IMR-90 (cell line): Measurements from ENCODE around the gene SPHK1. TPM values are rescaled to one million over a fixed set of nuclear protein-coding genes. Genes with fewer than 3 reads are reported as not detected.

Source experiments
- ATAC-seq: fragments of 200-7000 bp; cut with Tn5 transposase; 2 replicates; pipeline ENCODE4 v1.9.1; 2020; ENCODE audit warnings: low read depth, mild to moderate bottlenecking, moderate library complexity
- BruUV-seq: library from RNA; stranded (reverse); fragments of 400-500 nt; replicated peaks from 2 replicates; lab custom pipeline; 2021; lab: Mats Ljungman, UMichigan
- CTCF ChIA-PET: fragments of 300-600 bp; formaldehyde crosslinking; extraction: SDS; loops from one replicate; lab custom pipeline; 2021; ENCODE audit warnings: antibody characterized with exemption; lab: Yijun Ruan, JAX
- POLR2A ChIA-PET: fragments of 300-600 bp; sonication (Branson Sonifier 250); formaldehyde crosslinking; loops from one replicate; lab custom pipeline; 2022; ENCODE audit warnings: antibody characterized with exemption; ENCODE audit not compliant: unreplicated experiment; lab: Charles Lee
- DNase-seq: peaks from one replicate; pipeline ENCODE4 v3.0.0; 2013
- H2AFZ ChIP-seq: replicated peaks from 2 replicates; pipeline ENCODE3; 2013; ENCODE audit warnings: low read length, mild to moderate bottlenecking; ENCODE audit not compliant: poor library complexity
- H2AK5ac ChIP-seq: 2 replicates; pipeline ENCODE4 v1.6.1; 2013; ENCODE audit warnings: low read depth, low read length, inconsistent platforms
- H2AK9ac ChIP-seq: replicated peaks from 2 replicates; pipeline ENCODE3; 2013; ENCODE audit warnings: mild to moderate bottlenecking, low read depth, low read length, moderate library complexity; ENCODE audit not compliant: poor library complexity
- H2BK120ac ChIP-seq: 2 replicates; pipeline ENCODE4 v1.6.1; 2013; ENCODE audit warnings: low read depth, low read length, inconsistent platforms
- H2BK15ac ChIP-seq: 3 replicates; pipeline ENCODE4 v1.6.1; 2013; ENCODE audit warnings: low read depth, low read length, inconsistent platforms
- H2BK20ac ChIP-seq: 2 replicates; pipeline ENCODE4 v1.6.1; 2013; ENCODE audit warnings: low read depth, mild to moderate bottlenecking, inconsistent platforms, low read length, moderate library complexity
- H2BK5ac ChIP-seq: 2 replicates; pipeline ENCODE4 v1.6.1; 2013; ENCODE audit warnings: mild to moderate bottlenecking, low read depth, low read length, inconsistent platforms; ENCODE audit not compliant: poor library complexity, severe bottlenecking
- H3K14ac ChIP-seq: replicated peaks from 2 replicates; pipeline ENCODE4 v1.6.1; 2013; ENCODE audit warnings: low read depth, low read length, inconsistent platforms
- H3K18ac ChIP-seq: 2 replicates; pipeline ENCODE4 v1.6.1; 2013; ENCODE audit warnings: low read depth, low read length, control low read depth
- H3K23ac ChIP-seq: 2 replicates; pipeline ENCODE4 v1.6.1; 2013; ENCODE audit warnings: low read depth, low read length, inconsistent platforms
- H3K27ac ChIP-seq: 2 replicates; pipeline ENCODE4 v1.5.1; 2013; ENCODE audit warnings: mild to moderate bottlenecking, control low read depth, low read length; ENCODE audit not compliant: insufficient read depth
- H3K27me3 ChIP-seq: 2 replicates; pipeline ENCODE4 v1.6.1; 2013; ENCODE audit warnings: low read length; ENCODE audit not compliant: control insufficient read depth, insufficient read depth
- H3K36me3 ChIP-seq: 2 replicates; pipeline ENCODE4 v1.6.1; 2013; ENCODE audit warnings: low read length, mixed read lengths; ENCODE audit not compliant: control insufficient read depth, insufficient read depth
- H3K4ac ChIP-seq: 2 replicates; pipeline ENCODE4 v1.6.1; 2013; ENCODE audit warnings: low read depth, low read length, inconsistent platforms
- H3K4me1 ChIP-seq: 2 replicates; pipeline ENCODE4 v1.6.1; 2013; ENCODE audit warnings: low read length, mixed read lengths; ENCODE audit not compliant: control insufficient read depth, insufficient read depth
- H3K4me2 ChIP-seq: 2 replicates; pipeline ENCODE4 v1.6.1; 2013; ENCODE audit warnings: low read depth, mild to moderate bottlenecking, control low read depth, low read length, moderate library complexity
- H3K4me3 ChIP-seq: 2 replicates; pipeline ENCODE4 v1.5.1; 2013; ENCODE audit warnings: low read depth, mild to moderate bottlenecking, control low read depth, low read length, moderate library complexity; ENCODE audit not compliant: insufficient read depth
- H3K56ac ChIP-seq: 2 replicates; pipeline ENCODE4 v1.6.1; 2013; ENCODE audit warnings: low read length, inconsistent platforms; ENCODE audit not compliant: insufficient read depth; ENCODE audit errors: extremely low read depth
- H3K79me1 ChIP-seq, 2 experiments: 2 replicates each; pipeline ENCODE4 v1.6.1; 2013; ENCODE audit warnings: low read length in 2 of 2, inconsistent platforms in 1 of 2, low read depth in 1 of 2
- H3K9ac ChIP-seq: 2 replicates; pipeline ENCODE4 v1.6.1; 2013; ENCODE audit warnings: low read depth, low read length, control low read depth
- H3K9me1 ChIP-seq: 2 replicates; pipeline ENCODE4 v1.6.1; 2013; ENCODE audit warnings: low read length, inconsistent platforms; ENCODE audit not compliant: insufficient read depth
- H3K9me3 ChIP-seq: 2 replicates; pipeline ENCODE4 v1.6.1; 2013; ENCODE audit warnings: low read length; ENCODE audit not compliant: control insufficient read depth, insufficient read depth
- H4K20me1 ChIP-seq: 2 replicates; pipeline ENCODE4 v1.6.1; 2013; ENCODE audit warnings: low read length, inconsistent platforms; ENCODE audit not compliant: insufficient read depth
- H4K5ac ChIP-seq: 2 replicates; pipeline ENCODE4 v1.6.1; 2013; ENCODE audit warnings: mild to moderate bottlenecking, low read depth, low read length, control low read depth
- H4K8ac ChIP-seq, 2 experiments: 2 replicates each; pipeline ENCODE4 v1.6.1; 2013; ENCODE audit warnings: low read depth in 2 of 2, low read length in 2 of 2, control low read depth in 1 of 2, inconsistent platforms in 1 of 2
- H4K91ac ChIP-seq: 2 replicates; pipeline ENCODE4 v1.6.1; 2013; ENCODE audit warnings: low read depth, low read length, inconsistent platforms; ENCODE audit not compliant: insufficient read depth
- BHLHE40 ChIP-seq: fragments of 150-350 bp; IDR thresholded peaks from 2 replicates; pipeline ENCODE4 v1.6.1; 2016; ENCODE audit warnings: mild to moderate bottlenecking, low read depth, low read length
- CEBPB ChIP-seq: IDR thresholded peaks from 2 replicates; pipeline ENCODE4 v1.6.1; 2012; ENCODE audit warnings: low read depth, low read length, improper control_type of control experiment
- CHD1 ChIP-seq: IDR thresholded peaks from 2 replicates; pipeline ENCODE4 v1.6.1; 2012; ENCODE audit warnings: low read depth, low read length, improper control_type of control experiment
- CTCF ChIP-seq: conservative IDR thresholded peaks from 2 replicates; pipeline ENCODE4 v1.5.1; 2012; ENCODE audit warnings: mild to moderate bottlenecking, low read depth, low read length, improper control_type of control experiment
- ELK1 ChIP-seq: fragments of 150-350 bp; IDR thresholded peaks from 2 replicates; pipeline ENCODE4 v1.6.1; 2016; ENCODE audit warnings: low read depth, mild to moderate bottlenecking, low read length, moderate library complexity, borderline replicate concordance
- FOS ChIP-seq: fragments of 150-350 bp; IDR thresholded peaks from 2 replicates; pipeline ENCODE4 v1.6.1; 2016; ENCODE audit warnings: low read depth, low read length
- MAFK ChIP-seq: IDR thresholded peaks from 2 replicates; pipeline ENCODE4 v1.6.1; 2012; ENCODE audit warnings: low read depth, low read length, improper control_type of control experiment
- MAZ ChIP-seq: IDR thresholded peaks from 2 replicates; pipeline ENCODE4 v1.6.1; 2012; ENCODE audit warnings: low read depth, mild to moderate bottlenecking, low read length, improper control_type of control experiment, moderate library complexity, borderline replicate concordance
- MXI1 ChIP-seq: IDR thresholded peaks from 2 replicates; pipeline ENCODE4 v1.6.1; 2012; ENCODE audit warnings: low read depth, mild to moderate bottlenecking, low read length, moderate library complexity, borderline replicate concordance
- NFE2L2 ChIP-seq: fragments of 150-350 bp; IDR thresholded peaks from 2 replicates; pipeline ENCODE4 v1.6.1; 2016; ENCODE audit warnings: low read depth, mild to moderate bottlenecking, low read length
- POLR2A ChIP-seq: IDR thresholded peaks from 2 replicates; pipeline ENCODE4 v1.6.1; 2012; ENCODE audit warnings: mild to moderate bottlenecking, low read depth, low read length
- RAD21 ChIP-seq: IDR thresholded peaks from 2 replicates; pipeline ENCODE4 v1.6.1; 2012; ENCODE audit warnings: low read length, improper control_type of control experiment
- RCOR1 ChIP-seq: IDR thresholded peaks from 2 replicates; pipeline ENCODE4 v1.6.1; 2012; ENCODE audit warnings: mild to moderate bottlenecking, low read length, improper control_type of control experiment; ENCODE audit not compliant: insufficient replicate concordance
- RFX5 ChIP-seq: IDR thresholded peaks from 2 replicates; pipeline ENCODE4 v1.8.0; 2012; ENCODE audit warnings: low read depth, mild to moderate bottlenecking, low read length, moderate library complexity
- SMC3 ChIP-seq: fragments of 150-350 bp; IDR thresholded peaks from 2 replicates; pipeline ENCODE4 v1.6.1; 2016; ENCODE audit warnings: low read depth, mild to moderate bottlenecking, antibody characterized with exemption, low read length, moderate library complexity
- WGBS, 2 experiments: methylation state at CpG; one replicate each; pipeline versions ENCODE4 v1.1.5 to v1.1.7; 2013; ENCODE audit warnings: missing lambda C conversion rate in 2 of 2; ENCODE audit not compliant: insufficient read length in 1 of 2; ENCODE audit errors: extremely low coverage in 2 of 2; 5-methylcytosine and 5-hydroxymethylcytosine counted together
- dilution Hi-C: fragments of 300-500 bp; cut with HindIII; formaldehyde crosslinking; loops from one replicate; pipeline ENCODE4 v1.14.3; 2018; ENCODE audit warnings: low sequenced_read_pairs; ENCODE audit not compliant: unreplicated experiment
- in situ Hi-C: fragments of 300-500 bp; cut with MboI; formaldehyde crosslinking; loops from 3 replicates; pipeline ENCODE4 v1.14.3; 2019; ENCODE audit warnings: low sequenced_read_pairs, inconsistent platforms, mixed read lengths
- intact Hi-C: fragments of 100-400 bp; cut with micrococcal nuclease; formaldehyde crosslinking; loops from 2 replicates; pipeline ENCODE4 v1.10.0; 2022
- polyA plus RNA-seq, 3 experiments: library from polyadenylated mRNA; depleted of rRNA; stranded (reverse); fragments of >200 nt; gene quantifications; 2 replicates each; pipeline ENCODE4 v1.2.3, GENCODE V29; 2012; ENCODE audit warnings: low replicate concordance in 1 of 3
- total RNA-seq: library from RNA; depleted of rRNA; stranded (reverse); fragments of >200 nt; gene quantifications from 2 replicates; pipeline ENCODE4 v1.2.3, GENCODE V29; 2012
- TF ChIP-seq, protein P1 (sequence below): fragments of 150-350 bp; IDR thresholded peaks from 2 replicates; pipeline ENCODE4 v1.6.1; 2017; ENCODE audit warnings: mild to moderate bottlenecking, antibody characterized with exemption, low read length, low read depth

The SPHK1 gene
- total and polyA plus RNA-seq, 2 of the 4 experiments (the other 2 are of a cell fraction), result 44.4 to 82.7 TPM

DNA sequence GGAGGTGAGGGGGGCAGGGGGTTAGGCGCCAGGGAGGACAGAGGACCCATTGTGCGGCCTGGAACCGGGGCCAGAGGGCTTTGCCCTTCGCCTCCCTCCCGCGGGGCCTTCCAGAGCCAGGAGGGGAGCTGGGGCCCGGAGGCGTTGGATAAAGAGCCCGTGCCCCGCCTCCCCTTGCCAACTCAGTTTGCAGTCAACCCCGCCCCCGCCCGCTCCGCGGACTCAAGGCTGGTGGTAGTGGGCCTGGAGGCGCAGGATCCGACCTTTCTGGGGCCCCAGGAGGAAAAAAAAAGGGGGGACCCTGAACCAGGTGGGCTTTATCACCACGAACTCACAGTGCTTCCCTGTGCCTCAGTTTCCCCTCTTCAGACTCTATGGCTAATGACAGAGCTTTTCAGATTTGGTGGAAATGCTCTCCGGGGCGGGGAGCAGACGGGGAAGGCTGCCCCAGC lies 2.0 kb upstream of the SPHK1 start:
- DNase-seq (peak; percentile 67), ATAC-seq (no peak)
- dilution Hi-C loops, result no loop called here
- Histone ChIP-seq H2BK120ac (peak overlapping the region; percentile 92; the same call in 1 of the 2 replicates), H3K4me3 (peak overlapping the region; percentile 80), H2AK5ac (peak overlapping the region; percentile 96), H3K4ac (peak overlapping the region; percentile 95), H3K23ac (peak overlapping the region; percentile 96), H3K4me2 (peak overlapping the region; percentile 98), H2AK9ac (peak overlapping the region; percentile 83), H3K9me3 (no peaks in the 10 kb centered on the region), H3K36me3 (peaks cover 7% of the 10 kb centered on the region), H3K18ac (peak overlapping the region; percentile 18), H4K8ac (peak overlapping the region; percentile 95 to 97), H3K9me1 (peaks cover 9% of the 10 kb centered on the region), H2AFZ (peak overlapping the region; percentile 89), H3K14ac (peak overlapping the region; percentile 84), H3K56ac (peak overlapping the region; percentile 76), H3K79me1 (peaks cover 16 to 65% of the 10 kb centered on the region in 2 experiments), H3K9ac (peak overlapping the region; percentile 60), H2BK5ac (peak overlapping the region; percentile 81), H4K5ac (peak overlapping the region; percentile 1; the same call in 1 of the 2 replicates), H3K27me3 (no peaks in the 10 kb centered on the region), H4K20me1 (peaks cover 16% of the 10 kb centered on the region), H4K91ac (peak overlapping the region; percentile 96), H2BK20ac (peak overlapping the region; percentile 85; the same call in 1 of the 2 replicates), H3K4me1 (peaks cover 14% of the 10 kb centered on the region), H3K27ac (peak overlapping the region; percentile 66), H2BK15ac (peak overlapping the region; percentile 91)
- intact Hi-C loops, result no loop called here
- 30% methylated on average over 2 of the region's 21 CpGs; no CpG with 5 or more reads in 1 of the 2 experiments for WGBS, 2 experiments
- no TSS peak for BruUV-seq
- CTCF ChIA-PET, result interaction anchor here (1.8 kb wide), 1 partner anchor 12 kb away, joined by 9 read pairs; no protein-coding TSS in a partner anchor
- POLR2A ChIA-PET, result no interaction called here
- in situ Hi-C loops, result no loop called here
- no peak for TF ChIP-seq RFX5
- TF ChIP-seq RAD21, result no peak
- TF ChIP-seq BHLHE40, result no peak
- TF ChIP-seq, protein P1, sequence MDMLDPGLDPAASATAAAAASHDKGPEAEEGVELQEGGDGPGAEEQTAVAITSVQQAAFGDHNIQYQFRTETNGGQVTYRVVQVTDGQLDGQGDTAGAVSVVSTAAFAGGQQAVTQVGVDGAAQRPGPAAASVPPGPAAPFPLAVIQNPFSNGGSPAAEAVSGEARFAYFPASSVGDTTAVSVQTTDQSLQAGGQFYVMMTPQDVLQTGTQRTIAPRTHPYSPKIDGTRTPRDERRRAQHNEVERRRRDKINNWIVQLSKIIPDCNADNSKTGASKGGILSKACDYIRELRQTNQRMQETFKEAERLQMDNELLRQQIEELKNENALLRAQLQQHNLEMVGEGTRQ, result no peak
- TF ChIP-seq RCOR1, result no peak
- no peak for TF ChIP-seq CHD1
- no peak for TF ChIP-seq POLR2A
- TF ChIP-seq NFE2L2, result no peak
- TF ChIP-seq MAZ, result no peak
- TF ChIP-seq MXI1, result no peak
- TF ChIP-seq CEBPB, result no peak
- no peak for TF ChIP-seq MAFK
- no peak for TF ChIP-seq ELK1
- no peak for TF ChIP-seq SMC3
- TF ChIP-seq CTCF, result no peak
- TF ChIP-seq FOS, result no peak
